Activated CD4-positive, alpha-beta T cell treated with anti-CD3 and anti-CD28 coated beads, Interleukin-2, amount 10 ng/mL, durations not matched to agents 24 days and 14 days (primary cell): Measurements from ENCODE around the gene ACP4. TPM values are rescaled to one million over a fixed set of nuclear protein-coding genes. Genes with fewer than 3 reads are reported as not detected.
"Not testable (repeated sequence)": the region's sequence is repeated elsewhere in the genome, so short reads cannot be mapped to it uniquely, and the experiment has no call there.

Experiments
- DNase-seq: peaks from one replicate; pipeline ENCODE4 v3.0.0; 2022
- H3K27ac Mint-ChIP-seq: one replicate; pipeline ENCODE4 v1.8.0; 2022; ENCODE audit warnings: mild to moderate bottlenecking, mixed read lengths
- H3K27me3 Mint-ChIP-seq: one replicate; pipeline ENCODE4 v1.8.0; 2022; ENCODE audit warnings: mixed read lengths
- H3K36me3 Mint-ChIP-seq: one replicate; pipeline ENCODE4 v1.8.0; 2022; ENCODE audit warnings: low read depth, mild to moderate bottlenecking, mixed read lengths
- H3K4me1 Mint-ChIP-seq: one replicate; pipeline ENCODE4 v1.8.0; 2021; ENCODE audit warnings: mixed read lengths
- H3K4me3 Mint-ChIP-seq: one replicate; pipeline ENCODE4 v1.8.0; 2022; ENCODE audit warnings: mild to moderate bottlenecking, moderate library complexity, mixed read lengths
- H3K9me3 Mint-ChIP-seq: one replicate; pipeline ENCODE4 v1.8.0; 2021; ENCODE audit warnings: mixed read lengths
- intact Hi-C: fragments of 100-400 bp; cut with micrococcal nuclease; formaldehyde crosslinking; loops from one replicate; pipeline ENCODE4 v1.15.1; 2023
- total RNA-seq: library from RNA; stranded (reverse); gene quantifications from 2 replicates; pipeline ENCODE4 v1.2.3, GENCODE V29; 2022

The ACP4 gene
- total RNA-seq, 1 donor from 2014 or later, result not detected

- intact Hi-C loops, result not testable (repeated sequence)
These were observed 23.5 kb upstream of the ACP4 start for GRCh38 chr19:50766746-50767145.

GRCh38 chr19:50767263-50767662, 23.0 kb upstream of the ACP4 start:
- H3K4me3 Mint-ChIP-seq, H3K27ac Mint-ChIP-seq, DNase-seq, H3K9me3 Mint-ChIP-seq, H3K27me3 Mint-ChIP-seq, H3K4me1 Mint-ChIP-seq, intact Hi-C loops, H3K36me3 Mint-ChIP-seq: not testable (repeated sequence)

More at GRCh38 chr19:50766746-50767145, 23.5 kb upstream of the ACP4 start:
- DNase-seq, H3K27ac Mint-ChIP-seq, H3K4me1 Mint-ChIP-seq, H3K4me3 Mint-ChIP-seq, H3K36me3 Mint-ChIP-seq, H3K27me3 Mint-ChIP-seq, H3K9me3 Mint-ChIP-seq: not testable (repeated sequence)

- H3K4me3 Mint-ChIP-seq, result no peak overlapping the region
These were observed 21.9 kb upstream of the ACP4 start for GRCh38 chr19:50768277-50768676.

GRCh38 chr19:50770164-50770563, 20.1 kb upstream of the ACP4 start, which contains the start of gene GPR32:
GPR32 (plus strand) TSS chr19:50770464; CDS start chr19:50770601, 137 bp downstream.
- H3K36me3 Mint-ChIP-seq, DNase-seq, H3K27ac Mint-ChIP-seq, H3K4me3 Mint-ChIP-seq, H3K27me3 Mint-ChIP-seq, H3K4me1 Mint-ChIP-seq, intact Hi-C loops, H3K9me3 Mint-ChIP-seq: not testable (repeated sequence)

More at GRCh38 chr19:50768277-50768676, 21.9 kb upstream of the ACP4 start:
- Mint-ChIP-seq H3K36me3 (no peaks in the 10 kb centered on the region), H3K27me3 (no peaks in the 10 kb centered on the region), H3K27ac (no peak overlapping the region), H3K4me1 (no peaks in the 10 kb centered on the region), H3K9me3 (no peaks in the 10 kb centered on the region)
- intact Hi-C loops, result no loop called here
- DNase-seq, result no peak

- intact Hi-C loops, result no loop called here
- DNase-seq, result no peak
- Mint-ChIP-seq H3K27ac (no peak overlapping the region), H3K27me3 (peaks cover 5% of the 10 kb centered on the region), H3K9me3 (no peaks in the 10 kb centered on the region), H3K4me3 (no peak overlapping the region), H3K4me1 (no peaks in the 10 kb centered on the region), H3K36me3 (no peaks in the 10 kb centered on the region)
These were observed 19.3 kb upstream of the ACP4 start for GRCh38 chr19:50770888-50771287.

GRCh38 chr19:50772476-50772875, 17.7 kb upstream of the ACP4 start:
- DNase-seq, result no peak
- Mint-ChIP-seq H3K9me3 (no peaks in the 10 kb centered on the region), H3K4me1 (no peaks in the 10 kb centered on the region), H3K27me3 (peaks cover 9% of the 10 kb centered on the region), H3K4me3 (no peak overlapping the region), H3K27ac (no peak overlapping the region), H3K36me3 (no peaks in the 10 kb centered on the region)
- intact Hi-C loops, result no loop called here

- H3K27me3 Mint-ChIP-seq, result peaks cover 13% of the 10 kb centered on the region
- intact Hi-C loops, H3K27ac Mint-ChIP-seq, DNase-seq, H3K4me3 Mint-ChIP-seq, H3K36me3 Mint-ChIP-seq, H3K9me3 Mint-ChIP-seq, H3K4me1 Mint-ChIP-seq: not testable (repeated sequence)
These were observed 17.3 kb upstream of the ACP4 start for GRCh38 chr19:50772912-50773311.

- intact Hi-C loops, H3K4me1 Mint-ChIP-seq, H3K36me3 Mint-ChIP-seq, DNase-seq, H3K9me3 Mint-ChIP-seq, H3K27ac Mint-ChIP-seq, H3K4me3 Mint-ChIP-seq: not testable (repeated sequence)
- peaks cover 18% of the 10 kb centered on the region for H3K27me3 Mint-ChIP-seq
These were observed 16.8 kb upstream of the ACP4 start for GRCh38 chr19:50773454-50773853.

- H3K27ac Mint-ChIP-seq, result no peak overlapping the region
- peaks cover 2% of the 10 kb centered on the region for H3K4me1 Mint-ChIP-seq
- H3K9me3 Mint-ChIP-seq, result no peaks in the 10 kb centered on the region
- peaks cover 44% of the 10 kb centered on the region for H3K27me3 Mint-ChIP-seq
- no peak overlapping the region for H3K4me3 Mint-ChIP-seq
- DNase-seq, result no peak
- intact Hi-C loops, result no loop called here
- no peaks in the 10 kb centered on the region for H3K36me3 Mint-ChIP-seq
These were observed 14.1 kb upstream of the ACP4 start for GRCh38 chr19:50776131-50776530.

GRCh38 chr19:50777261-50777660, 13.0 kb upstream of the ACP4 start:
- peaks cover 45% of the 10 kb centered on the region for H3K27me3 Mint-ChIP-seq
- H3K4me3 Mint-ChIP-seq, result no peak overlapping the region
- no peak overlapping the region for H3K27ac Mint-ChIP-seq
- H3K9me3 Mint-ChIP-seq, result no peaks in the 10 kb centered on the region
- no peak for DNase-seq
- intact Hi-C loops, result no loop called here
- H3K4me1 Mint-ChIP-seq, result peaks cover 2% of the 10 kb centered on the region
- no peaks in the 10 kb centered on the region for H3K36me3 Mint-ChIP-seq

- H3K27me3 Mint-ChIP-seq, result peaks cover 49% of the 10 kb centered on the region
These were observed 12.3 kb upstream of the ACP4 start for GRCh38 chr19:50777830-50778303.

GRCh38 chr19:50778906-50779430, 11.2 kb upstream of the ACP4 start:
- no peak for DNase-seq
- peaks cover 5% of the 10 kb centered on the region for H3K4me1 Mint-ChIP-seq
- peaks cover 51% of the 10 kb centered on the region for H3K27me3 Mint-ChIP-seq
- no peak overlapping the region for H3K4me3 Mint-ChIP-seq
- intact Hi-C loops, result loop anchor here (2.0 kb wide), 1 partner anchor 120 kb away; no protein-coding TSS in a partner anchor
- H3K9me3 Mint-ChIP-seq, result no peaks in the 10 kb centered on the region
- no peak overlapping the region for H3K27ac Mint-ChIP-seq
- H3K36me3 Mint-ChIP-seq, result no peaks in the 10 kb centered on the region

More at GRCh38 chr19:50777830-50778303, 12.3 kb upstream of the ACP4 start:
- intact Hi-C loops, result loop anchor here (2.0 kb wide), 1 partner anchor 119 kb away; no protein-coding TSS in a partner anchor
- H3K36me3 Mint-ChIP-seq, result no peaks in the 10 kb centered on the region
- no peak overlapping the region for H3K27ac Mint-ChIP-seq
- H3K4me1 Mint-ChIP-seq, result peaks cover 2% of the 10 kb centered on the region
- DNase-seq, result no peak
- no peaks in the 10 kb centered on the region for H3K9me3 Mint-ChIP-seq
- no peak overlapping the region for H3K4me3 Mint-ChIP-seq

- H3K4me3 Mint-ChIP-seq, result no peak overlapping the region
- H3K27ac Mint-ChIP-seq, result no peak overlapping the region
- H3K27me3 Mint-ChIP-seq, result peaks cover 47% of the 10 kb centered on the region
- no peak for DNase-seq
- intact Hi-C loops, result loop anchor here (2.0 to 5.0 kb wide), 2 partner anchors 72 to 121 kb away; no protein-coding TSS in a partner anchor
- H3K4me1 Mint-ChIP-seq, result peaks cover 5% of the 10 kb centered on the region
- H3K36me3 Mint-ChIP-seq, result no peaks in the 10 kb centered on the region
- no peaks in the 10 kb centered on the region for H3K9me3 Mint-ChIP-seq
These were observed 10.4 kb upstream of the ACP4 start for GRCh38 chr19:50779504-50780457.
